Measurements from ENCODE around the gene RFT1. TPM values are rescaled to one million over a fixed set of nuclear protein-coding genes. Genes with fewer than 3 reads are reported as not detected.
A peak's percentile ranks its signal among the peaks of the same experiment; 100 is the strongest.

The RFT1 gene
- total RNA-seq, 2 experiments from 2014 or later, result 8.5 to 10.2 TPM

DNA sequence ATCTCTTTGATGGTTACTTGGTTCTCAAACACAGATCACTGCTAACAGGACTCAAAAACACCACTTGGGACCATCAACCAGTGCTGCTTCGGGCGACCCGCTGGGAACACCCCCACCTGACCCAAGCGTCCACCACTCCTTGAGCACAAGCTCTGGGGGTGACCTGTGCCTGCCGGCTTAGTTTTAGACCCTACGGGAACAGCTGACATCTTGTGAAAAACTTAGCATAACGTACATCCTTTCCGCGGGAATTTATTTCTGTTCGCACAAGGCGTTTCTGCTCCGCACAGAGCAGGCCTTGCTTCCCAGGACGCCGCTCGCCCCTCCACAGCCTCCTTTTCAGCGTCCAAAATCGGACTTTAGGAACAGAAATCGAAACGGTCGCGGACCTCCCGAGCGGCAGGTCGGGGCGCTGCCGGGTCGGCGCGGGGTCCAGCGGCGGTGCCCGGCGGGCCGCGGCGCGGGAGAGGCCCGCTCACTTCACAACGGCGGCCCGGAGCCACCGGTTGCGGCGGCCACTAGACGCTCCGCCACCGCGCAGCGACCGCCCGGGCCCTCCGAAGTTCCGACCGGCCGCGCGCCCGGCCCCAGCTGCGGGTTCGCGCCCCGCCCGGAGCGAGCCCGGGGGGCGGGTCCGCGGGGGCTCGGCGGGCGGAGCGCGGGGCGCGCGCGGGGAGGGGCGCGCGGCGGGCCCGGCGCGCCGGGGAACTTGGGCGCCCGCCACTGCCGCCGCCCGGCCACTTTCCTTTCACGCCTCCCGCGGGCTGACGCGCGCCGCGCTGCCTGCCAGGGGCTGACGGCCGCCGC lies 85.3 kb downstream of the RFT1 start:
- ChIA-PET CTCF (interaction anchor here (0.8 to 2.9 kb wide), 4 partner anchors 38 to 153 kb away, joined by 3 to 15 read pairs (median 4); no protein-coding TSS in a partner anchor), POLR2A (interaction anchor here (0.6 to 5.6 kb wide), 22 partner anchors 11 to 302 kb away, joined by 3 to 129 read pairs (median 5); partner anchors contain the start of genes DCP1A, PRKCD and STIMATE)
- intact Hi-C loops (cut with DNase I, micrococcal nuclease), result loop anchor here (1.0 to 5.0 kb wide), 6 partner anchors 27 to 358 kb away; partner anchors contain the start of genes GNL3 (in 1 of the 2), PBRM1 (in 1 of the 2) and STIMATE (in 1 of the 2)
- no peak for TF ChIP-seq CTCF (IDR thresholded peaks at IDR 0.05)
- peak; percentile 33 to 92 (median 62) for DNase-seq
- no peaks in the 10 kb centered on the region for H3K27me3 ChIP-seq (ENCODE audit: control insufficient read depth in 1 of 2, insufficient read depth in 2 of 2, low read length in 2 of 2)
- no peaks in the 10 kb centered on the region for H3K9me3 Mint-ChIP-seq
- peak overlapping the region; percentile 95 for H3K4me3 Mint-ChIP-seq
- H3K4me3 ChIP-seq (ENCODE audit: low read length), result peak overlapping the region; percentile 91
- no peaks in the 10 kb centered on the region for H3K36me3 ChIP-seq (ENCODE audit: insufficient read depth, low read length)
- peak overlapping the region; percentile 99 for H3K27ac Mint-ChIP-seq
- peaks cover 34% of the 10 kb centered on the region for H3K4me1 ChIP-seq (ENCODE audit: insufficient read depth, low read length)
- peak overlapping the region; percentile 69 to 88 for H3K27ac ChIP-seq (ENCODE audit: low read depth in 1 of 2, low read length in 2 of 2)
- peaks cover 3% of the 10 kb centered on the region for H3K27me3 Mint-ChIP-seq
- peaks cover 59% of the 10 kb centered on the region for H3K4me1 Mint-ChIP-seq (ENCODE audit: low read depth)
- peaks cover 13% of the 10 kb centered on the region for H3K36me3 Mint-ChIP-seq (ENCODE audit: low read depth)
- no peaks in the 10 kb centered on the region for H3K9me3 ChIP-seq (ENCODE audit: control insufficient read depth in 1 of 2, insufficient read depth in 1 of 2, low read length in 2 of 2)
- ATAC-seq (ENCODE audit: poor library complexity), result peak; percentile 51

DNA sequence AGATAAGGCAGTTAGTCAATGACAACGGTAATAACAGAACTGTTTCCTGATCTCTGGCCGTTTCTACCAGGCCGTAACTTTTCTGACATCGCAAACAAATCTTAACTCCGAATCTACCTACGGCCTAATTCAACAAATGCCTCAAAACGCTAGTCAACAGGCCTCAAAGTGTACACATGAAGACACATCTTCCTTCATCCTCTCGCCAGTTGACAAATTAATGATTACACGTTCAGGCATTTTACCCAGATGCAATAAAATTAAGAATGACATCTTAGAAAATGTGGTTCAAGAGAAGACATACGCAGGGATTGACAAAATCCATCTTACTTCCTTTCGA lies 85.9 kb downstream of the RFT1 start:
- CTCF ChIA-PET, result interaction anchor here (1.1 kb wide), 1 partner anchor 38 kb away, joined by 3 read pairs; no protein-coding TSS in a partner anchor
- Mint-ChIP-seq H3K4me3 (peak overlapping the region; percentile 95), H3K27me3 (peaks cover 3% of the 10 kb centered on the region), H3K4me1 (ENCODE audit: low read depth) (peaks cover 64% of the 10 kb centered on the region), H3K36me3 (ENCODE audit: low read depth) (peaks cover 13% of the 10 kb centered on the region), H3K27ac (peak overlapping the region; percentile 99), H3K9me3 (no peaks in the 10 kb centered on the region)
- ATAC-seq (ENCODE audit: poor library complexity) (no peak), DNase-seq (peak in 2 of 14 experiments; percentile 5 to 12)
- Histone ChIP-seq H3K4me3 (ENCODE audit: low read length) (peak overlapping the region; percentile 91), H3K27me3 (ENCODE audit: control insufficient read depth in 1 of 2, insufficient read depth in 2 of 2, low read length in 2 of 2) (no peaks in the 10 kb centered on the region), H3K4me1 (ENCODE audit: insufficient read depth, low read length) (peaks cover 38% of the 10 kb centered on the region), H3K27ac (ENCODE audit: low read depth in 1 of 2, low read length in 2 of 2) (peak overlapping the region; percentile 69 to 88), H3K36me3 (ENCODE audit: insufficient read depth, low read length) (no peaks in the 10 kb centered on the region), H3K9me3 (ENCODE audit: control insufficient read depth in 1 of 2, insufficient read depth in 1 of 2, low read length in 2 of 2) (no peaks in the 10 kb centered on the region)
- TF ChIP-seq CTCF (IDR thresholded peaks at IDR 0.05), result no peak
- intact Hi-C loops (cut with DNase I, micrococcal nuclease), result loop anchor here (1.0 to 5.0 kb wide), 4 partner anchors 28 to 147 kb away; partner anchors contain the start of gene STIMATE (in 1 of the 2)
- POLR2A ChIA-PET, result interaction anchor here (0.8 to 5.6 kb wide), 16 partner anchors 11 to 303 kb away, joined by 3 to 129 read pairs (median 5); partner anchors contain the start of gene DCP1A

- Mint-ChIP-seq H3K9me3 (no peaks in the 10 kb centered on the region), H3K4me3 (peak overlapping the region; percentile 95), H3K4me1 (ENCODE audit: low read depth) (peaks cover 70% of the 10 kb centered on the region), H3K27me3 (peaks cover 3% of the 10 kb centered on the region), H3K36me3 (ENCODE audit: low read depth) (peaks cover 13% of the 10 kb centered on the region), H3K27ac (peak overlapping the region; percentile 99)
- peak overlapping the region; percentile 91 for H3K4me3 ChIP-seq (ENCODE audit: low read length)
- H3K27ac ChIP-seq (ENCODE audit: low read depth in 1 of 2, low read length in 2 of 2), result peak overlapping the region in 1 of 2 donors; percentile 33
- CTCF ChIA-PET, result no interaction called here
- H3K36me3 ChIP-seq (ENCODE audit: insufficient read depth, low read length), result no peaks in the 10 kb centered on the region
- DNase-seq (peak in 1 of 14 experiments; percentile 32), ATAC-seq (ENCODE audit: poor library complexity) (no peak)
- POLR2A ChIA-PET, result interaction anchor here (0.7 to 5.6 kb wide), 11 partner anchors 10 to 145 kb away, joined by 3 to 129 read pairs (median 5); no protein-coding TSS in a partner anchor
- H3K27me3 ChIP-seq (ENCODE audit: control insufficient read depth in 1 of 2, insufficient read depth in 2 of 2, low read length in 2 of 2), result no peaks in the 10 kb centered on the region
- no peaks in the 10 kb centered on the region for H3K9me3 ChIP-seq (ENCODE audit: control insufficient read depth in 1 of 2, insufficient read depth in 1 of 2, low read length in 2 of 2)
- intact Hi-C loops (cut with DNase I, micrococcal nuclease), result loop anchor here (1.0 to 5.0 kb wide), 4 partner anchors 29 to 146 kb away; partner anchors contain the start of gene STIMATE (in 1 of the 2)
- no peak for TF ChIP-seq CTCF (IDR thresholded peaks at IDR 0.05)
- H3K4me1 ChIP-seq (ENCODE audit: insufficient read depth, low read length), result peaks cover 43% of the 10 kb centered on the region
These were observed 86.5 kb downstream of the RFT1 start for GRCh38 chr3:53043738-53044137.
